Measurements from ENCODE around the gene CDC42.

Gene CDC42

GRCh38 chr1:22076346-22076745 lies 23.8 kb downstream of the CDC42 start:
- DNase-seq: no peak

- DNase-seq: peak; percentile 53
Measured at GRCh38 chr1:22077728-22078127, 25.2 kb downstream of the CDC42 start.

- no peak for DNase-seq
Measured at GRCh38 chr1:22078133-22078532, 25.6 kb downstream of the CDC42 start.

- no peak for DNase-seq
Measured at GRCh38 chr1:22080191-22080590, 27.7 kb downstream of the CDC42 start.

- DNase-seq: no peak
Measured at GRCh38 chr1:22088331-22088730, 35.8 kb downstream of the CDC42 start.

GRCh38 chr1:22089134-22089571 lies 36.6 kb downstream of the CDC42 start:
- no peak for DNase-seq

- DNase-seq: no peak
Measured at GRCh38 chr1:22089787-22090186, 37.3 kb downstream of the CDC42 start.

GRCh38 chr1:22090867-22091266 lies 38.4 kb downstream of the CDC42 start:
- DNase-seq: no peak

GRCh38 chr1:22092026-22092768 lies 39.7 kb downstream of the CDC42 start:
- DNase-seq: peak; percentile 74

- no peak for DNase-seq
Measured at GRCh38 chr1:22093513-22093912, 41.0 kb downstream of the CDC42 start.

- DNase-seq: peak; percentile 16
Measured at GRCh38 chr1:22096036-22096435, 43.5 kb downstream of the CDC42 start.

- DNase-seq: no peak
Measured at GRCh38 chr1:22096463-22096862, 44.0 kb downstream of the CDC42 start.

- DNase-seq: no peak
Measured at GRCh38 chr1:22098752-22099151, 46.2 kb downstream of the CDC42 start.

GRCh38 chr1:22100168-22100567 lies 47.7 kb downstream of the CDC42 start:
- no peak for DNase-seq

GRCh38 chr1:22101199-22101598 lies 48.7 kb downstream of the CDC42 start:
- no peak for DNase-seq

GRCh38 chr1:22101995-22102394 lies 49.5 kb downstream of the CDC42 start:
- no peak for DNase-seq

- no peak for DNase-seq
Measured at GRCh38 chr1:22102746-22103145, 50.2 kb downstream of the CDC42 start.

GRCh38 chr1:22104094-22104493 lies 51.6 kb downstream of the CDC42 start:
- DNase-seq: no peak

- DNase-seq: no peak
Measured at GRCh38 chr1:22104865-22105437, 52.4 kb downstream of the CDC42 start.

GRCh38 chr1:22105611-22106207 lies 53.2 kb downstream of the CDC42 start:
- peak; percentile 57 for DNase-seq

GRCh38 chr1:22107126-22107525 lies 54.6 kb downstream of the CDC42 start:
- DNase-seq: no peak

GRCh38 chr1:22108339-22109105 lies 56.0 kb downstream of the CDC42 start:
- no peak for DNase-seq

GRCh38 chr1:22110016-22110415 lies 57.5 kb downstream of the CDC42 start:
- no peak for DNase-seq

- DNase-seq: no peak
Measured at GRCh38 chr1:22111115-22111514, 58.6 kb downstream of the CDC42 start.

Measured in HCEC 1CT (cell line).